ENCODE results near the gene ELMOD1.
"Not testable (repeated sequence)": the region's sequence is repeated elsewhere in the genome, so short reads cannot be mapped to it uniquely, and the experiment has no call there.

GRCh38 chr11:107579169-107579568 is 11.8 kb upstream of the ELMOD1 start:
- TF ChIP-seq, protein P1, sequence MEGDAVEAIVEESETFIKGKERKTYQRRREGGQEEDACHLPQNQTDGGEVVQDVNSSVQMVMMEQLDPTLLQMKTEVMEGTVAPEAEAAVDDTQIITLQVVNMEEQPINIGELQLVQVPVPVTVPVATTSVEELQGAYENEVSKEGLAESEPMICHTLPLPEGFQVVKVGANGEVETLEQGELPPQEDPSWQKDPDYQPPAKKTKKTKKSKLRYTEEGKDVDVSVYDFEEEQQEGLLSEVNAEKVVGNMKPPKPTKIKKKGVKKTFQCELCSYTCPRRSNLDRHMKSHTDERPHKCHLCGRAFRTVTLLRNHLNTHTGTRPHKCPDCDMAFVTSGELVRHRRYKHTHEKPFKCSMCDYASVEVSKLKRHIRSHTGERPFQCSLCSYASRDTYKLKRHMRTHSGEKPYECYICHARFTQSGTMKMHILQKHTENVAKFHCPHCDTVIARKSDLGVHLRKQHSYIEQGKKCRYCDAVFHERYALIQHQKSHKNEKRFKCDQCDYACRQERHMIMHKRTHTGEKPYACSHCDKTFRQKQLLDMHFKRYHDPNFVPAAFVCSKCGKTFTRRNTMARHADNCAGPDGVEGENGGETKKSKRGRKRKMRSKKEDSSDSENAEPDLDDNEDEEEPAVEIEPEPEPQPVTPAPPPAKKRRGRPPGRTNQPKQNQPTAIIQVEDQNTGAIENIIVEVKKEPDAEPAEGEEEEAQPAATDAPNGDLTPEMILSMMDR (IDR thresholded peaks at IDR 0.05), result not testable (repeated sequence)
- TF ChIP-seq POLR2A (IDR thresholded peaks at IDR 0.05), result not testable (repeated sequence)
